Measurements from ENCODE around the gene PI3. TPM values are rescaled to one million over a fixed set of nuclear protein-coding genes. Genes with fewer than 3 reads are reported as not detected.

Gene PI3
- total and polyA plus RNA-seq, 2 of the 8 experiments (the other 6 are each of a cell fraction or from before 2014, with no cell fraction given), result not detected

GRCh38 chr20:45189067-45189609 is 14.4 kb downstream of the PI3 start:
- Histone ChIP-seq H4K5ac (ENCODE audit: insufficient read length, low read depth, low read length) (no peak overlapping the region), H3K79me1 (ENCODE audit: low read depth, low read length) (no peaks in the 10 kb centered on the region), H2BK12ac (ENCODE audit: low read depth, low read length) (no peak overlapping the region), H3K4me3 (ENCODE audit: extremely low read depth in 1 of 4, insufficient read depth in 2 of 4, low read depth in 3 of 4, low read length in 4 of 4) (no peak overlapping the region), H3K4me1 (replicated peaks in 1 of 4; ENCODE audit: control insufficient read depth in 3 of 4, insufficient read depth in 4 of 4, low read length in 3 of 4) (no peaks in the 10 kb centered on the region), H3K14ac (ENCODE audit: insufficient read length) (no peak overlapping the region), H3K27ac (ENCODE audit: low read depth, low read length) (no peak overlapping the region), H3K79me2 (ENCODE audit: control insufficient read depth in 1 of 2, insufficient read depth in 2 of 2, low read length in 2 of 2) (no peaks in the 10 kb centered on the region), H2AK5ac (ENCODE audit: low read depth, low read length) (no peak overlapping the region), H2AFZ (ENCODE audit: low read length) (no peak overlapping the region), H3K18ac (ENCODE audit: extremely low read depth, low read length) (no peak overlapping the region), H4K91ac (replicated peaks; ENCODE audit: insufficient read length, low read length) (no peak overlapping the region), H2BK15ac (ENCODE audit: low read length) (no peak overlapping the region), H3K23me2 (ENCODE audit: low read depth, low read length) (no peaks in the 10 kb centered on the region), H2BK20ac (ENCODE audit: low read length) (no peak overlapping the region), H3K27me3 (replicated peaks in 1 of 4; ENCODE audit: control insufficient read depth in 3 of 4, extremely low read depth in 1 of 4, insufficient read depth in 3 of 4, low read length in 3 of 4) (no peaks in the 10 kb centered on the region), H3K23ac (ENCODE audit: insufficient read length) (no peak overlapping the region), H3K56ac (replicated peaks; ENCODE audit: insufficient read length, low read depth, low read length) (no peak overlapping the region), H3K4me2 (ENCODE audit: insufficient read depth in 1 of 2, low read depth in 2 of 2, low read length in 2 of 2) (no peak overlapping the region), H2BK5ac (ENCODE audit: low read depth, low read length) (no peak overlapping the region), H2BK120ac (replicated peaks; ENCODE audit: low read depth, low read length) (no peak overlapping the region), H3K36me3 (ENCODE audit: control insufficient read depth in 2 of 4, insufficient read depth in 4 of 4, low read length in 3 of 4) (no peaks in the 10 kb centered on the region), H3K4ac (replicated peaks; ENCODE audit: insufficient read length, low read depth, low read length) (no peak overlapping the region), H4K20me1 (replicated peaks in 1 of 2; ENCODE audit: control insufficient read depth in 1 of 2, insufficient read depth in 2 of 2, low read length in 2 of 2) (no peaks in the 10 kb centered on the region), H4K8ac (ENCODE audit: extremely low read depth, insufficient read depth, low read length) (no peak overlapping the region), H3K9me3 (ENCODE audit: insufficient read depth in 2 of 2, low read depth in 1 of 2, low read length in 1 of 2) (no peaks in the 10 kb centered on the region), H3K9ac (replicated peaks in 1 of 4; ENCODE audit: extremely low read depth in 1 of 4, low read depth in 3 of 4, low read length in 3 of 4) (no peak overlapping the region)
- CTCF ChIA-PET (ENCODE audit: partially characterized antibody), result interaction anchor here (1.7 to 3.5 kb wide), 3 partner anchors 45 to 78 kb away, joined by 4 to 18 read pairs (median 7); no protein-coding TSS in a partner anchor
- no peak for TF ChIP-seq GABPA (IDR thresholded peaks at IDR 0.05; ENCODE audit: borderline replicate concordance, insufficient read depth, low read length)
- TF ChIP-seq CREB1 (IDR thresholded peaks at IDR 0.05), result no peak
- no peak for TF ChIP-seq RNF2 (IDR thresholded peaks at IDR 0.05; ENCODE audit: borderline replicate concordance, low read depth, low read length, missing control alignments, poor library complexity, severe bottlenecking)
- POLR2A ChIA-PET (ENCODE audit: partially characterized antibody), result no interaction called here
- 90% methylated on average over 3 of the region's 3 CpGs; no CpG with 5 or more reads in 1 of the 2 experiments for WGBS, 2 experiments (ENCODE audit: extremely low coverage in 1 of 2, insufficient coverage in 1 of 2, insufficient read length in 1 of 2, insufficient replicate concordance in 2 of 2, low coverage in 1 of 2, low lambda C conversion rate in 2 of 2, missing lambda C conversion rate in 1 of 2)
- DNase-seq (ENCODE audit: low read depth in 1 of 2, low spot score in 2 of 2) (no peak), FAIRE-seq (no peak)
